ENCODE data around the gene WNK2. TPM values are rescaled to one million over a fixed set of nuclear protein-coding genes. Genes with fewer than 3 reads are reported as not detected.

Gene WNK2
- polyA plus RNA-seq, 2 of the 4 experiments (the other 2 are of a cell fraction): 2.1 to 6.7 TPM

- TF ChIP-seq FOSL2 (IDR thresholded peaks at IDR 0.05): no peak
- no peak for TF ChIP-seq FOSL2 (CRISPR knock-in tag; IDR thresholded peaks at IDR 0.05)
- no peak for TF ChIP-seq JUNB (IDR thresholded peaks at IDR 0.05)
- TF ChIP-seq RAD21 (conservative IDR thresholded peaks at IDR 0.05 in 1 of 2, IDR thresholded peaks at IDR 0.05 in 1 of 2): no peak
- no peak for TF ChIP-seq HOXB13 (CRISPR knock-in tag; IDR thresholded peaks at IDR 0.05; ENCODE audit: low read depth)
These were observed 12.5 kb upstream of the WNK2 start (continued) for GRCh38 chr9:93171261-93171990.

GRCh38 chr9:93172666-93173364 is 11.1 kb upstream of the WNK2 start:
- DNase-seq (ENCODE audit: low read depth in 1 of 2, low spot score in 1 of 2): no peak
- H3K4me2 ChIP-seq: no peak overlapping the region
- ATAC-seq: no peak
- no peak overlapping the region for H3K27ac ChIP-seq
- WGBS (ENCODE audit: missing lambda C conversion rate): 66% methylated on average over 20 of the region's 20 CpGs
- H3K4me1 ChIP-seq: no peaks in the 10 kb centered on the region
- no peaks in the 10 kb centered on the region for H3K9me3 ChIP-seq
- TF ChIP-seq EP300 (IDR thresholded peaks at IDR 0.05): no peak
- TF ChIP-seq HOXB5 (CRISPR knock-in tag; IDR thresholded peaks at IDR 0.05): no peak
- TF ChIP-seq CEBPB (IDR thresholded peaks at IDR 0.05): no peak
- no peak for TF ChIP-seq E2F6 (IDR thresholded peaks at IDR 0.05; ENCODE audit: borderline replicate concordance, low read depth)
- TF ChIP-seq TP53 (CRISPR knock-in tag; IDR thresholded peaks at IDR 0.05): no peak
- TF ChIP-seq ZC3H11A (IDR thresholded peaks at IDR 0.05): no peak
- no peak for TF ChIP-seq USF2 (IDR thresholded peaks at IDR 0.05)
- TF ChIP-seq EHF (CRISPR knock-in tag; IDR thresholded peaks at IDR 0.05): no peak
- no peak for TF ChIP-seq ZNF302 (CRISPR knock-in tag; IDR thresholded peaks at IDR 0.05)
- TF ChIP-seq EHMT2 (IDR thresholded peaks at IDR 0.05; ENCODE audit: low read depth): no peak
- no peak for TF ChIP-seq CBX2 (IDR thresholded peaks at IDR 0.05; ENCODE audit: borderline replicate concordance, low read depth)
- TF ChIP-seq HEYL (CRISPR knock-in tag; IDR thresholded peaks at IDR 0.05): no peak
- no peak for TF ChIP-seq CHD2 (IDR thresholded peaks at IDR 0.05; ENCODE audit: low read length, partially characterized antibody)
- TF ChIP-seq, protein P1, sequence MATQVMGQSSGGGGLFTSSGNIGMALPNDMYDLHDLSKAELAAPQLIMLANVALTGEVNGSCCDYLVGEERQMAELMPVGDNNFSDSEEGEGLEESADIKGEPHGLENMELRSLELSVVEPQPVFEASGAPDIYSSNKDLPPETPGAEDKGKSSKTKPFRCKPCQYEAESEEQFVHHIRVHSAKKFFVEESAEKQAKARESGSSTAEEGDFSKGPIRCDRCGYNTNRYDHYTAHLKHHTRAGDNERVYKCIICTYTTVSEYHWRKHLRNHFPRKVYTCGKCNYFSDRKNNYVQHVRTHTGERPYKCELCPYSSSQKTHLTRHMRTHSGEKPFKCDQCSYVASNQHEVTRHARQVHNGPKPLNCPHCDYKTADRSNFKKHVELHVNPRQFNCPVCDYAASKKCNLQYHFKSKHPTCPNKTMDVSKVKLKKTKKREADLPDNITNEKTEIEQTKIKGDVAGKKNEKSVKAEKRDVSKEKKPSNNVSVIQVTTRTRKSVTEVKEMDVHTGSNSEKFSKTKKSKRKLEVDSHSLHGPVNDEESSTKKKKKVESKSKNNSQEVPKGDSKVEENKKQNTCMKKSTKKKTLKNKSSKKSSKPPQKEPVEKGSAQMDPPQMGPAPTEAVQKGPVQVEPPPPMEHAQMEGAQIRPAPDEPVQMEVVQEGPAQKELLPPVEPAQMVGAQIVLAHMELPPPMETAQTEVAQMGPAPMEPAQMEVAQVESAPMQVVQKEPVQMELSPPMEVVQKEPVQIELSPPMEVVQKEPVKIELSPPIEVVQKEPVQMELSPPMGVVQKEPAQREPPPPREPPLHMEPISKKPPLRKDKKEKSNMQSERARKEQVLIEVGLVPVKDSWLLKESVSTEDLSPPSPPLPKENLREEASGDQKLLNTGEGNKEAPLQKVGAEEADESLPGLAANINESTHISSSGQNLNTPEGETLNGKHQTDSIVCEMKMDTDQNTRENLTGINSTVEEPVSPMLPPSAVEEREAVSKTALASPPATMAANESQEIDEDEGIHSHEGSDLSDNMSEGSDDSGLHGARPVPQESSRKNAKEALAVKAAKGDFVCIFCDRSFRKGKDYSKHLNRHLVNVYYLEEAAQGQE (IDR thresholded peaks at IDR 0.05): no peak
- no peak for TF ChIP-seq RAD21 (conservative IDR thresholded peaks at IDR 0.05 in 1 of 2, IDR thresholded peaks at IDR 0.05 in 1 of 2)
- TF ChIP-seq MAZ (IDR thresholded peaks at IDR 0.05; ENCODE audit: borderline replicate concordance, low read depth, low read length): no peak
- TF ChIP-seq CBX8 (IDR thresholded peaks at IDR 0.05): no peak
- no peak for TF ChIP-seq HOXB13 (CRISPR knock-in tag; IDR thresholded peaks at IDR 0.05; ENCODE audit: low read depth)
- no peak for TF ChIP-seq KDM1A (IDR thresholded peaks at IDR 0.05; ENCODE audit: low read depth)
- no peak for FAIRE-seq
- POLR2A ChIA-PET: no interaction called here
- CTCF ChIA-PET: interaction anchor here (0.9 to 6.0 kb wide), 3 partner anchors 12 to 133 kb away, joined by 3 to 27 read pairs (median 4); no protein-coding TSS in a partner anchor
- H3K4me3 ChIP-seq: no peak overlapping the region
